Bone marrow (tissue), 2 donors: ENCODE measurements around the gene PRKACB.
"Not testable (repeated sequence)": the region's sequence is repeated elsewhere in the genome, so short reads cannot be mapped to it uniquely, and the experiment has no call there.

Source experiments
- DNase-seq, 2 donors: peaks; one replicate each; lab custom pipeline; 2025; lab: John Stamatoyannopoulos, UW

PRKACB gene

GRCh38 chr1:84269306-84269705, 125.2 kb downstream of the PRKACB start:
- no peak for DNase-seq

GRCh38 chr1:84271441-84272151, 127.5 kb downstream of the PRKACB start:
- no peak for DNase-seq

- no peak for DNase-seq
These were observed 128.3 kb downstream of the PRKACB start for GRCh38 chr1:84272401-84272800.

- no peak for DNase-seq
These were observed 133.4 kb downstream of the PRKACB start for GRCh38 chr1:84277343-84278059.

GRCh38 chr1:84278905-84279304, 134.8 kb downstream of the PRKACB start:
- no peak for DNase-seq

GRCh38 chr1:84280912-84281311, 136.8 kb downstream of the PRKACB start:
- DNase-seq, result no peak

- DNase-seq, result no peak
These were observed 138.8 kb downstream of the PRKACB start for GRCh38 chr1:84282780-84283333.

- no peak for DNase-seq
These were observed 139.3 kb downstream of the PRKACB start for GRCh38 chr1:84283381-84283780.

GRCh38 chr1:84286071-84286470, 142.0 kb downstream of the PRKACB start:
- DNase-seq, result no peak

- not testable (repeated sequence) for DNase-seq
These were observed 143.3 kb downstream of the PRKACB start for GRCh38 chr1:84287389-84287788.
